Skin of body (tissue), 2 donors: ENCODE results near the gene FAS. TPM values are rescaled to one million over a fixed set of nuclear protein-coding genes. Genes with fewer than 3 reads are reported as not detected.
"Not testable (repeated sequence)": the region's sequence is repeated elsewhere in the genome, so short reads cannot be mapped to it uniquely, and the experiment has no call there.

ENCODE experiments used
- DNase-seq: peaks from one replicate; lab custom pipeline; 2025; lab: John Stamatoyannopoulos, UW
- total RNA-seq: library from RNA; depleted of rRNA; stranded (reverse); fragments of >200 nt; gene quantifications from one replicate; pipeline ENCODE4 v1.2.3, GENCODE V29; 2014

Gene FAS
- total RNA-seq, 1 donor from 2014 or later: 28.6 TPM

GRCh38 chr10:88992921-88993524, 2.4 kb downstream of the FAS start:
- DNase-seq: no peak

GRCh38 chr10:88994019-88994418, 3.4 kb downstream of the FAS start:
- DNase-seq: no peak

- no peak for DNase-seq
Measured at GRCh38 chr10:88995156-88995876, 4.7 kb downstream of the FAS start.

GRCh38 chr10:88996927-88997326, 6.3 kb downstream of the FAS start:
- no peak for DNase-seq

- DNase-seq: no peak
Measured at GRCh38 chr10:88999625-89000024, 9.0 kb downstream of the FAS start.

GRCh38 chr10:89001024-89001728, 10.6 kb downstream of the FAS start:
- DNase-seq: no peak

GRCh38 chr10:89001729-89002072, 11.1 kb downstream of the FAS start:
- no peak for DNase-seq

GRCh38 chr10:89002226-89002978, 11.8 kb downstream of the FAS start:
- DNase-seq: no peak

GRCh38 chr10:89003344-89003743, 12.7 kb downstream of the FAS start:
- DNase-seq: no peak

GRCh38 chr10:89007129-89007893, 16.7 kb downstream of the FAS start:
- no peak for DNase-seq

- DNase-seq: not testable (repeated sequence)
Measured at GRCh38 chr10:89018700-89019346, 28.2 kb downstream of the FAS start.

GRCh38 chr10:89019569-89020327, 29.1 kb downstream of the FAS start:
- DNase-seq: no peak

GRCh38 chr10:89021526-89021925, 30.9 kb downstream of the FAS start:
- not testable (repeated sequence) for DNase-seq

- DNase-seq: no peak
Measured at GRCh38 chr10:89022734-89023133, 32.1 kb downstream of the FAS start.

- DNase-seq: no peak
Measured at GRCh38 chr10:89025453-89025852, 34.9 kb downstream of the FAS start.

GRCh38 chr10:89029181-89029580, 38.6 kb downstream of the FAS start:
- DNase-seq: no peak

- peak; percentile 71 for DNase-seq
Measured at GRCh38 chr10:89029785-89030437, 39.3 kb downstream of the FAS start.

- DNase-seq: no peak
Measured at GRCh38 chr10:89030791-89031190, 40.2 kb downstream of the FAS start.

- peak; percentile 8 for DNase-seq
Measured at GRCh38 chr10:89032141-89032891, 41.7 kb downstream of the FAS start.
